GM19455 (cell line): ENCODE results near the gene S1PR4.
"Not testable (repeated sequence)": the region's sequence is repeated elsewhere in the genome, so short reads cannot be mapped to it uniquely, and the experiment has no call there.

Experiments used
- ATAC-seq: cut with Tn5 transposase; IDR thresholded peaks from one replicate; pipeline ENCODE4 v1.9.1; 2021; ENCODE audit not compliant: unreplicated experiment

S1PR4 gene

DNA sequence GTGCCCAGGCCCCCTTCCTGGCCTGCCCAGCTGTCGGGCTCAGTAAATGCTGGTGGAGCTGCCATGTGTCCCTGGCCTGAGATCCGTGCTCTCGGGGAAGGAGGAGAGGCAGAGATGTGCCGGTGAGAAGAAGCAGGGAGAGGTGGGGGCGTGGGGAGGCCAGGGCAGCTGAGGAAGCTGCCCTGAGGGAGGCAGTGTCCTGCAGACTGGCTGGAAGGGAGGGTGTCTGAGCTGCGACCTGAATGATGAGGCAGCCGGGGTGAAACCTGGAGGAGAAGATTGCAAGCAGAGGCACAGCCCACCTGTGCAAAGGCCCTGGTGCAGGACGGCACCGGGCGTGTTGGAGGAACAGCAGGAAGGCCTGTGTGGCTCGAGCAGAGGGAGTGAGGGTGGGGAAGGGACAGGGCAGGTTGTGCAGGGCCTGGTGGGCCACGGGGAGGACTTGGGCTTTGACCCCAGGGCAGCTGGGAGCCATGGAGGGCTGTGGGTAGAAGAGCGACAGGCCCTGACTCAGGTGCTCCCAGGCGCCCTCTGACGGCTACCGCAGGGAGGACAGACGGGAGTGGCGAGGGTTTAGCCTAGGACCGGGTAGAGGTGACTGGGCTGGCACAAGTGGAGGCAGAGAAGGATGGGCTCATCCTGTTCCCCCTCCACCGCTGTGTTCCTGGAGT is 31.9 kb downstream of the S1PR4 start:
- ATAC-seq: no peak

DNA sequence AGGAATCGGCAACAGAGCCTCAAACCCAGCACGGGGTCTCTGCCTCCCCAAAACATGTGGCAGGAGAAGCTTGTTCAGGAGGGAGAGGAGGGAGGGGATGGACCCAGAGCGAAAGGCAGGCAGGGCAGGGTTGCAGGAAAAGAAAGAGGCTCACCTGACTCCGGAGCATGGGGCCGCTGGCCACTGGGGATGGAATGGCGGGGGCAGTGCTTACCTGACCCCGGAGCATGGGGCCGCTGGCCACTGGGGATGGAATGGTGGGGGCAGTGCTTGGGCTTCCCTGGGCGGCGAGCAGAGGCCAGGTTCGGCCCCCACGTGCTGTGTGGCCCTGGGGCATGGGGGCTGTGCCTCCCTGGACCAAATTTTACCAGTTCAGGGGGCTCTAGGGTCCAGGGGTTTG is 32.6 kb downstream of the S1PR4 start:
- no peak for ATAC-seq

DNA sequence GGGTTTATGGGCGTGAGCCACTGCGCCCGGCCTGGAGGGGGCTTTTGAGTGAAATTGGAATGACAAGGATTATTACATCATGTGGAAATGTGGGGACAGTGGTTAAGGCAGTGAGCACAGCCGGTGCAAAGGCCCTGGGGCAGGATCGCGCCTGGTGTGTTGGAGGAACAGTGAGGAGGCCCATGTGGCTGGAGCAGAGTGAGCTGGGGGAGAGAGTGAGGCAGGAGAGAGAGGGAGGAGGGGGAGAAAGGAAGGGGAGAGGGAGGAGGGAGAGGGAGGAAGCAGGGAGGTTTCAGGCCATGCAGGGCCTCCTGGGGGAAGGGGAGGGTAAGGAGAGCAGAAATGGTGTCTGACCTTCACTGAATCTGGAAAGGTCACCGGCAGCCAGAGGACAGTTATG is 34.6 kb downstream of the S1PR4 start:
- no peak for ATAC-seq

DNA sequence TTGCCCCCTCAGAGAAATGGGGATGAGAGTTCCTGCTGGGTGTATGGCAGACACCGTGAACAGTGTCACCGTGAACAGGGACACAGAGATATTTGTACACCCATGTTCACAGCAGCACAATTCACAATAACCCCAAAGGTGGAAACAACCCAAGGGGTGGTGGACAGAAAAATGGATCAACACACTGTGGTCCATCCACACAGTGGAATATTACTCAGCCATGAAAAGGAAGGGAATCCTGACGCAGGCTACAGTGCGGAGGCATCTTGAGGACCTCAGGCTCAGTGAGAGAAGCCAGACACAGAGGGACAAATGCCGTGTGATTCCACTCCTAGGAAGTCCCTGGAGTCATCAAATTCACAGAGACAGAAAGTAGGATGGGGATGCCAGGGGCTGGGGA is 38.3 kb downstream of the S1PR4 start:
- ATAC-seq: no peak

DNA sequence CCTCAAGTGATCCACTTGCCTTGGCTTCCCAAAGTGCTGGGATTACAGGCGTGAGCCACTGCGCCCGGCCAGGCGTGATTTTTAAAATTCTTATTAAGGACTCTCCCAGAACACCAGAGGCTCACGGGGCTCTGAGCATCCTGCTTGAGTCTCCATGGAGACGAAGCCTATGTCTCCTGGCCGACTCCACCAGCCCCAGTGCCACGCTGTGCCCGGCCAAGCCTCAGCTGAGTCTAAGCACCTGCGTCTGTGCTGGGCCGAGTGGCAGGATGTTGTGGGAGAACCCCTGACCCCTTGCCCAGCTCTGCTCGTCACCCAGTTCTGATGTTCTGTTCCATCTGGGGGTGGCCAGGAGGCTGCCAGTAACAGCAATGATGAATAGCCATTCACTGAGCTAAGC is 42.0 kb downstream of the S1PR4 start:
- ATAC-seq: no peak

DNA sequence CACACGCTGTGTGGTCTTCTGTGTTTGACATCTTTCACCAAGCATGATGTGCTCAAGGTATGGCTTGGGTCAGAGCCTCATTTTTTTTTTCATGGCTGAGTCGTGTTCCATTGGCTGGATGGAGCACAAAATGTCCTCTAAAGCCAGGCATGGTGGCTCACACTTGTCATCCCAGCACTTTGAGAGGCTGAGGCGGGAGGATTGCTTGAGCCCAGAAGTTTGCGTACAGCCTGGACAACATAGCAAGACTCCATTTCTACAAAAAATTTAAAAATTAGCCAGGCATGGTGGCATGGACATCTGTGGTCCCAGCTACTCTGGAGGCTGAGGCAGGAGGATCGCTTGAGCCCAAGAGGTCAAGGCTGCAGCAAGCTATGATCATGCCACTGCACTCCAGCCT is 43.0 kb downstream of the S1PR4 start:
- ATAC-seq: not testable (repeated sequence)

DNA sequence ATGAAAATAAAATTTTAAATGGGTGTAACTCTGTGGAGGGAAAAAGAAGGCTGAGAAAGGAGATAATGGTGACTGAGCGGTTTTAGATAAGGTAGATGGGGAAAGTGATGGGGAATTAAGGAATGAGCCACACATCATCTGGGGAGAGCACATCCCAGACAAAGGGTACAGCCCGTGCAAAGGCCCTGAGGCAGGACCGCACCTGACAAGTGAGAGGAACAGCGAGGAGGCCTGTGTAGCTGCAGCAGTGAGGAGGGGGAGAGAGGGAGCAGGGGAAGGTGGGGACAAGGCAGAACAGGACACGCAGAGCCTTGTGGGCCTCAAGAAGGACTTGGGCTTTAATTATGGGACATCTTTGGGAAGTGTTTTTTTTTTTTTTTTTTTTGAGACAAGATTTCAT is 44.1 kb downstream of the S1PR4 start:
- ATAC-seq: no peak

DNA sequence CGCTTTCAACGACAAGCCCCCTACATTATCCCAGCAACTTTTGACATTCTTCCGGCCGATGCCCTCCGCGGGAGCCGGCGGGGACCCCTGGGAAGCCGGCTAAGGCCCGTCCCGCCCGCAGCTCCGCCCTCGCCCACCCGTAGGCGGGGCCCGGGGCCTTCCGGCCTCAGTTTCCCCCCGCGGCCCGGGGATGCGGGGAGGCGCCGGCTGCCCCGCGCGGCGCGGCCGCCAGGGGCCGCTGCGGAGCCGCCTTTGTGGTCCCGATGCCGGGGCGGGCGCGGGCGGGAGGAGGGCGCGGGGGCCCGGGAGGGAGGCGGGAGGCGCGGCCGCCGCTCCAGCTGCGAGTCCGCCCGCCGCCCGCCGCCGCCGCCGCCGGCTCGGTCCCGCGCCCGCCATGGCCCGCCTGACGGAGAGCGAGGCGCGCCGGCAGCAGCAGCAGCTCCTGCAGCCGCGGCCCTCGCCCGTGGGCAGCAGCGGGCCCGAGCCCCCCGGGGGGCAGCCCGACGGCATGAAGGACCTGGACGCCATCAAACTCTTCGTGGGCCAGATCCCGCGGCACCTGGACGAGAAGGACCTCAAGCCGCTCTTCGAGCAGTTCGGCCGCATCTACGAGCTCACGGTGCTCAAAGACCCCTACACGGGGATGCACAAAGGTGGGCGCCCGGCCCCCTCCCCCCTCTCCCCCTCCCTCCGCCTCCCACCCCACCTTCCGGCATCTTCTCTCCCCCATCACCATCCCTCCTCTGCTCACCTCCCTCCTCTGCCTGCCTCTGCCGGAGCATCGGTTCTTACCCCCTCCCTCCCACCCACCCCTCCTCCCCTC is 46.0 kb downstream of the S1PR4 start, which contains the start of gene CELF5:
CELF5 (plus strand) TSS at position 316 of the 823 bp plus-strand sequence; CDS start at position 395, 79 bp downstream.
- no peak for ATAC-seq

DNA sequence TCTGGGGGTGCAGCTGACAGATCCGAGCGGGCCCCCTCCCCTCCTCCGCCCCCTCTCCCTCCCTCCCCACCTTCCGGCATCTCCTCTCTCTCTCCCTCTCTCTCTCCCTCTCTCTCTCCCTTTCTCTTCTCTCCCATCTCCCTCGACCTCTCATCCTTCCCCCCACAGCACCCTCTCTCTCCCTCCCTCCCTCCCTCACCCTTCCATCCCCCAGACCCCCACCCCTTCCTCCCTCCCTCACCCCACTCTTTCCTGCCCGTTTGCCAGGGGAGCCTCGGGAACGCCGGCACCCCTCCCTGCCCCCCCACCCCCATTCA is 46.6 kb downstream of the S1PR4 start:
- ATAC-seq: no peak

DNA sequence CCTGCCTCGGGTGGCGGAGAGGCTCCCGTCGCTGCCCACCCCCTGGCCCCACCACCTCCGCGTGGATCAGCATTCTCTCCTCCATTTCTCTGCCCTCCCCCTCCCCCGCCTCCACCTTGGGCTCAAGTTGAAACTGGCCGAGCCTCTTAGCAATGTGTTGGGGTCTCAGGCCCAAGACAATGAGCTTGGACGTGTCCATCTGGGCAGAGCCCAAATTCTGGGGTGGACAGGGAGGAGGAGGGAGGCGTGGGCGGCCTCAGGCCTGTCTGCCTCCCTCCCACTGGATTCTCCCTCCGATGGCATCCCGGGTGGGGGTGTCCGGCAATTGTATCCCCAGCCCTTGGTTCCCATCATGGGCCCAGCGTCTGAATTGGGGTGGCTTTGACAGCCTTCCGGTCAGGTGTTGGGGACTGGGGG is 47.1 kb downstream of the S1PR4 start:
- ATAC-seq: no peak

DNA sequence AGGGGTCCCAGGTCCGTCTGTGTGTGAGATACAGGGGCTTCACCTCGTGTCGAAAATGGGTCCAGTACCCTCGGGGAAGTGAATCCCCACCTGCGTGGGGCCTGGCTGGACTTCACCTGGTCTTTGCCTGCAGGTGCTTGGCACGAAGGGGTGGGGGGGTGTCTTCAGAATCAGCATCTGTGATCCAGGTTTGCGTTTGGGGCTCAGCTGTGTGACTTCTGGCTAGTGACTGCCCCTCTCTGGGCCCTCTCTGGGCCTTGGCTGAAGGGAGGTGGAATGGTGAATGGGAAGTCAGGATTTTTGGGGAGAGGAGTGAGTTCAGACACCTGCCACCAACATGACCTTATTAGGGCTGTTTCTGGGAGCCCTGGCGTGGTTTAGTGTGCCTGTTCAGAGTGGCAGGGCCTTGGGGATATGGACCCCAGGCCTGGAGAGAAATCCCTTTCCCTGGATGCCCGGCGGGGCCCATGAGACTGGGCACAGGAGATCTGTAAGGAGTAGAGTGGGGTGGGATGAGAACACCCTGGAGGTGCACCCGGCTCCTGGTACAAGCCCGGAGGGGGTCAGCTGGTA is 48.6 kb downstream of the S1PR4 start:
- ATAC-seq: no peak

DNA sequence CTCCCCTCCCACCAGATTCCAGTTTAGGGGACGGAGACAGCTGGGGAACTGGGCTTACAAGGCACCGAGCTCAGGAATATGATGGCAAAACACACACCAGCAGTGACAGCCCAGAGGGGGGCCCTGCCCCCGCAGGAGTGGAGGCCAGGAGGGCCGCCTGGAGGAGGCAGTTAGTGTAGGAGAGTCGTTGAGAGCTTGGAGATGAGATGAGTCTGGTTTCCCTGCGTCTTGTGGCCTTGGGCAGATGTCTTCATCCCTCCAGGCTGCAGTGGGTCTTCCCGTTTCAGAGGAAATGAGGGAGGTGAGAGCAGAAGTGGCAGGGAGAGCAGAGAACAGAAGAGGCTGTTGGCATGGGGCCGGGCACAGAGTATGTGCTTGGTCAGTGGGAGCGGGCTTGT is 50.8 kb downstream of the S1PR4 start:
- ATAC-seq: no peak
